ENCODE results near the gene CCL1. TPM values are rescaled to one million over a fixed set of nuclear protein-coding genes. Genes with fewer than 3 reads are reported as not detected.

The CCL1 gene
- total RNA-seq, 6 experiments from 2014 or later, result not detected

GRCh38 chr17:34321964-34322363 is 41.1 kb downstream of the CCL1 start:
- Histone ChIP-seq H3K4me1 (no peaks in the 10 kb centered on the region), H3K4me3 (no peak overlapping the region), H3K9me3 (no peaks in the 10 kb centered on the region), H3K27ac (no peak overlapping the region), H3K27me3 (no peaks in the 10 kb centered on the region), H3K36me3 (no peaks in the 10 kb centered on the region)
- intact Hi-C loops (cut with DNase I), result no loop called here
- no peak for ATAC-seq
- no peak for TF ChIP-seq CTCF (IDR thresholded peaks at IDR 0.05)
- no peak for TF ChIP-seq POLR2A (IDR thresholded peaks at IDR 0.05)
- DNase-seq, result no peak

- H3K27me3 ChIP-seq, result no peaks in the 10 kb centered on the region
- WGBS (ENCODE audit: insufficient coverage, low coverage, low lambda C conversion rate, missing lambda C conversion rate), result 17% methylated on average over 1 of the region's 2 CpGs
- peak in 2 of 4 donors; percentile 37 to 68 for ATAC-seq
- no peak within 1 kb of the TSS for H3K4me3 ChIP-seq
- no peak for DNase-seq
- no peak within 1 kb of the TSS for H3K27ac ChIP-seq
- no peaks in the 10 kb centered on the region for H3K4me1 ChIP-seq
- intact Hi-C loops (cut with DNase I), result no loop called here
- TF ChIP-seq CTCF (IDR thresholded peaks at IDR 0.05), result no peak
- TF ChIP-seq POLR2A (IDR thresholded peaks at IDR 0.05), result no peak
- H3K9me3 ChIP-seq, result no peaks in the 10 kb centered on the region
- no peaks in the 10 kb centered on the region for H3K36me3 ChIP-seq
Measured at GRCh38 chr17:34319039-34319483, 44.0 kb downstream of the CCL1 start, which contains the start of gene CCL8. Gene CCL8 (plus strand): TSS chr17:34319435. CDS start chr17:34319502, 67 bp downstream.

GRCh38 chr17:34318474-34318873 is 44.6 kb downstream of the CCL1 start:
- intact Hi-C loops (cut with DNase I), result no loop called here
- Histone ChIP-seq H3K9me3 (no peaks in the 10 kb centered on the region), H3K36me3 (no peaks in the 10 kb centered on the region), H3K27me3 (no peaks in the 10 kb centered on the region), H3K4me1 (no peaks in the 10 kb centered on the region), H3K27ac (no peak overlapping the region), H3K4me3 (no peak overlapping the region)
- no peak for DNase-seq
- WGBS (ENCODE audit: insufficient coverage, low coverage, low lambda C conversion rate, missing lambda C conversion rate), result no CpG with 5 or more reads among the region's 3 CpGs
- ATAC-seq, result peak in 1 of 4 donors; percentile 21
- TF ChIP-seq CTCF (IDR thresholded peaks at IDR 0.05), result no peak
- no peak for TF ChIP-seq POLR2A (IDR thresholded peaks at IDR 0.05)

- Histone ChIP-seq H3K27me3 (no peaks in the 10 kb centered on the region), H3K9me3 (no peaks in the 10 kb centered on the region), H3K4me1 (no peaks in the 10 kb centered on the region), H3K36me3 (no peaks in the 10 kb centered on the region), H3K4me3 (no peak overlapping the region), H3K27ac (no peak overlapping the region)
- no peak for TF ChIP-seq POLR2A (IDR thresholded peaks at IDR 0.05)
- no peak for TF ChIP-seq CTCF (IDR thresholded peaks at IDR 0.05)
- ATAC-seq, result peak in 3 of 4 donors; percentile 28 to 59 (median 29)
- no peak for DNase-seq
- 23% methylated on average over 4 of the region's 4 CpGs for WGBS (ENCODE audit: insufficient coverage, low coverage, low lambda C conversion rate, missing lambda C conversion rate)
- intact Hi-C loops (cut with DNase I), result no loop called here
Measured at GRCh38 chr17:34314279-34314678, 48.8 kb downstream of the CCL1 start.

GRCh38 chr17:34313164-34313563 is 49.9 kb downstream of the CCL1 start:
- DNase-seq (no peak), ATAC-seq (no peak)
- H3K27ac ChIP-seq, result no peak overlapping the region
- H3K27me3 ChIP-seq, result no peaks in the 10 kb centered on the region
- intact Hi-C loops (cut with DNase I), result no loop called here
- 73% methylated on average over 4 of the region's 4 CpGs for WGBS (ENCODE audit: insufficient coverage, low coverage, low lambda C conversion rate, missing lambda C conversion rate)
- H3K4me3 ChIP-seq, result no peak overlapping the region
- no peaks in the 10 kb centered on the region for H3K9me3 ChIP-seq
- H3K4me1 ChIP-seq, result no peaks in the 10 kb centered on the region
- TF ChIP-seq POLR2A (IDR thresholded peaks at IDR 0.05) (no peak), CTCF (IDR thresholded peaks at IDR 0.05) (no peak)
- no peaks in the 10 kb centered on the region for H3K36me3 ChIP-seq
